Osteoblast (primary cell): ENCODE results near the gene EOLA1. TPM values are rescaled to one million over a fixed set of nuclear protein-coding genes. Genes with fewer than 3 reads are reported as not detected.
"Not testable (repeated sequence)": the region's sequence is repeated elsewhere in the genome, so short reads cannot be mapped to it uniquely, and the experiment has no call there.

Source experiments
- DNase-seq: peaks from one replicate; pipeline ENCODE4 v3.0.0; 2011; ENCODE audit warnings: low spot score, mixed read lengths; ENCODE audit not compliant: insufficient read length; ENCODE audit errors: missing footprints
- H2AFZ ChIP-seq: 2 replicates; pipeline ENCODE4 v1.6.0; 2011; ENCODE audit warnings: mild to moderate bottlenecking, low read length
- H3K27ac ChIP-seq: 2 replicates; pipeline ENCODE4 v1.5.1; 2011; ENCODE audit warnings: mild to moderate bottlenecking, low read depth, low read length, moderate library complexity
- H3K27me3 ChIP-seq: 2 replicates; pipeline ENCODE4 v1.6.0; 2012; ENCODE audit warnings: mild to moderate bottlenecking, control low read depth, inconsistent platforms, low read length, moderate library complexity; ENCODE audit not compliant: insufficient read depth
- H3K36me3 ChIP-seq: 2 replicates; pipeline ENCODE4 v1.5.1; 2011; ENCODE audit warnings: mild to moderate bottlenecking, low read length, control low read depth, moderate library complexity; ENCODE audit not compliant: insufficient read depth
- H3K4me1 ChIP-seq: 2 replicates; pipeline ENCODE4 v1.5.1; 2011; ENCODE audit warnings: mild to moderate bottlenecking, low read length, control low read depth, moderate library complexity; ENCODE audit not compliant: insufficient read depth
- H3K4me2 ChIP-seq: 2 replicates; pipeline ENCODE4 v1.6.0; 2011; ENCODE audit warnings: mild to moderate bottlenecking, low read length; ENCODE audit not compliant: insufficient read depth
- H3K4me3 ChIP-seq: fragments of 200-600 bp; sonication (generic); 3 replicates; pipeline ENCODE4 v1.5.1; 2012; ENCODE audit warnings: mild to moderate bottlenecking, low read length, inconsistent platforms; ENCODE audit not compliant: insufficient read depth
- H3K79me2 ChIP-seq: 2 replicates; pipeline ENCODE4 v1.6.0; 2012; ENCODE audit warnings: mild to moderate bottlenecking, low read length, control low read depth, inconsistent platforms; ENCODE audit not compliant: insufficient read depth
- H3K9me3 ChIP-seq: 2 replicates; pipeline ENCODE4 v1.5.1; 2011; ENCODE audit warnings: low read depth, low read length, control low read depth
- H4K20me1 ChIP-seq: 2 replicates; pipeline ENCODE4 v1.6.0; 2012; ENCODE audit warnings: mild to moderate bottlenecking, low read length, control low read depth; ENCODE audit not compliant: insufficient read depth
- CTCF ChIP-seq: IDR thresholded peaks from 2 replicates; pipeline ENCODE4 v1.5.1; 2011; ENCODE audit warnings: mild to moderate bottlenecking, low read depth, low read length, moderate library complexity; ENCODE audit errors: extremely low read depth
- total RNA-seq: library from RNA; depleted of rRNA; stranded (reverse); fragments of >200 nt; gene quantifications from 2 replicates; pipeline ENCODE4 v1.2.3, GENCODE V29; 2012

Gene EOLA1
- total RNA-seq, 1 donor: 13.0 TPM

- Histone ChIP-seq H4K20me1 (no peaks in the 10 kb centered on the region), H2AFZ (no peak overlapping the region), H3K36me3 (no peaks in the 10 kb centered on the region), H3K27ac (no peak overlapping the region), H3K4me2 (no peak overlapping the region), H3K4me3 (no peak overlapping the region), H3K4me1 (no peaks in the 10 kb centered on the region), H3K9me3 (no peaks in the 10 kb centered on the region), H3K79me2 (no peaks in the 10 kb centered on the region), H3K27me3 (no peaks in the 10 kb centered on the region)
- no peak for DNase-seq
- peak; percentile 47 for TF ChIP-seq CTCF
Observed at GRCh38 chrX:149527705-149528104, 13.1 kb upstream of the EOLA1 start.

- H2AFZ ChIP-seq: no peak overlapping the region
- H3K27me3 ChIP-seq: no peaks in the 10 kb centered on the region
- H4K20me1 ChIP-seq: no peaks in the 10 kb centered on the region
- H3K4me2 ChIP-seq: no peak overlapping the region
- H3K9me3 ChIP-seq: no peaks in the 10 kb centered on the region
- DNase-seq: no peak
- no peak overlapping the region for H3K4me3 ChIP-seq
- no peaks in the 10 kb centered on the region for H3K4me1 ChIP-seq
- H3K36me3 ChIP-seq: no peaks in the 10 kb centered on the region
- no peaks in the 10 kb centered on the region for H3K79me2 ChIP-seq
- no peak overlapping the region for H3K27ac ChIP-seq
- TF ChIP-seq CTCF: no peak
Observed at GRCh38 chrX:149528381-149528780, 12.4 kb upstream of the EOLA1 start.

GRCh38 chrX:149531599-149531998 is 9.2 kb upstream of the EOLA1 start:
- H3K79me2 ChIP-seq: no peaks in the 10 kb centered on the region
- H3K4me3 ChIP-seq: no peak overlapping the region
- H3K9me3 ChIP-seq: no peaks in the 10 kb centered on the region
- H3K27ac ChIP-seq: no peak overlapping the region
- no peak for DNase-seq
- no peak overlapping the region for H2AFZ ChIP-seq
- H3K4me1 ChIP-seq: no peaks in the 10 kb centered on the region
- H3K27me3 ChIP-seq: no peaks in the 10 kb centered on the region
- H3K4me2 ChIP-seq: no peak overlapping the region
- no peak for TF ChIP-seq CTCF
- no peaks in the 10 kb centered on the region for H3K36me3 ChIP-seq
- no peaks in the 10 kb centered on the region for H4K20me1 ChIP-seq

GRCh38 chrX:149532868-149533267 is 7.9 kb upstream of the EOLA1 start:
- H3K27me3 ChIP-seq, H3K79me2 ChIP-seq, H3K27ac ChIP-seq, H3K36me3 ChIP-seq, H3K9me3 ChIP-seq, H3K4me1 ChIP-seq, H4K20me1 ChIP-seq, DNase-seq, H3K4me2 ChIP-seq, H3K4me3 ChIP-seq, H2AFZ ChIP-seq: not testable (repeated sequence)

GRCh38 chrX:149533999-149534398 is 6.8 kb upstream of the EOLA1 start:
- not testable (repeated sequence) for H4K20me1 ChIP-seq, H3K79me2 ChIP-seq, DNase-seq, H3K4me2 ChIP-seq, H3K27me3 ChIP-seq, H2AFZ ChIP-seq, H3K4me1 ChIP-seq, H3K9me3 ChIP-seq, H3K27ac ChIP-seq, H3K4me3 ChIP-seq, H3K36me3 ChIP-seq

GRCh38 chrX:149534926-149535602 is 5.7 kb upstream of the EOLA1 start:
- not testable (repeated sequence) for H3K27me3 ChIP-seq

GRCh38 chrX:149537474-149537873 is 3.3 kb upstream of the EOLA1 start:
- not testable (repeated sequence) for H3K4me1 ChIP-seq

More at GRCh38 chrX:149534926-149535602, 5.7 kb upstream of the EOLA1 start:
- not testable (repeated sequence) for H2AFZ ChIP-seq, H3K4me1 ChIP-seq, H3K4me2 ChIP-seq, H3K79me2 ChIP-seq, H3K9me3 ChIP-seq, H3K27ac ChIP-seq, H3K4me3 ChIP-seq, H4K20me1 ChIP-seq, H3K36me3 ChIP-seq
- peak; percentile 26 for DNase-seq

More at GRCh38 chrX:149537474-149537873, 3.3 kb upstream of the EOLA1 start:
- not testable (repeated sequence) for H3K4me2 ChIP-seq, H3K27me3 ChIP-seq, DNase-seq, H3K79me2 ChIP-seq, H3K27ac ChIP-seq, H3K9me3 ChIP-seq, H4K20me1 ChIP-seq, H2AFZ ChIP-seq, H3K36me3 ChIP-seq, H3K4me3 ChIP-seq
